Thyroid gland (tissue), 4 donors: ENCODE data around the gene HEG1.

ENCODE experiments used
- POLR2A ChIP-seq, 2 donors: fragments of 450-650 bp; IDR thresholded peaks; one replicate each; pipeline ENCODE4 v1.6.1; 2017; ENCODE audit warnings: antibody characterized with exemption in 2 of 2, mild to moderate bottlenecking in 2 of 2, moderate library complexity in 1 of 2
- TF ChIP-seq, protein P1 (sequence below), 6 experiments: fragments of 200-600 bp in 3 of 6; fragments of 450-650 bp in 3 of 6; sonication (generic) in 3 of 6; IDR thresholded peaks; one replicate each; pipeline ENCODE4 v1.5.1; 2016 to 2019; ENCODE audit warnings: antibody characterized with exemption in 6 of 6, mild to moderate bottlenecking in 2 of 6, inconsistent platforms in 1 of 6, moderate library complexity in 1 of 6

DNA sequence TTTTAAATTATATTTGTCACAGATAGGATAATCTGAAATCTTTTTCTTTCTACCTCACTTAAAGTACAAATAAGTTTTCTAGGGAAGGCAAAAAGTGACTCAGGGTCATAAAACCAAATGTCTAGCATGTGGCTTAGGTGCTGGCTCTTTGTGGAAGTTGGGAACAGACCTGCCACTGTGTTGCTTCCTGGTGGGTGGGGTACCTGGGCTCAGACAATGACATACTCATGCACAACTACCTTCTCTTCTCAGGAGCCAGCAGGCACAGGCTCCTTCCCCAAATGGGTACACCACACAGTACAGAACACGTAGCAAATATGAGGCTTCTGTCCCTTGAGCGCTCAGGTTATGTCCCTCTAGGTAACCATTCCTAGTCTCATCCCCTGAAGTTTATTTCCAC is 81.1 kb downstream of the HEG1 start:
- TF ChIP-seq, protein P1, sequence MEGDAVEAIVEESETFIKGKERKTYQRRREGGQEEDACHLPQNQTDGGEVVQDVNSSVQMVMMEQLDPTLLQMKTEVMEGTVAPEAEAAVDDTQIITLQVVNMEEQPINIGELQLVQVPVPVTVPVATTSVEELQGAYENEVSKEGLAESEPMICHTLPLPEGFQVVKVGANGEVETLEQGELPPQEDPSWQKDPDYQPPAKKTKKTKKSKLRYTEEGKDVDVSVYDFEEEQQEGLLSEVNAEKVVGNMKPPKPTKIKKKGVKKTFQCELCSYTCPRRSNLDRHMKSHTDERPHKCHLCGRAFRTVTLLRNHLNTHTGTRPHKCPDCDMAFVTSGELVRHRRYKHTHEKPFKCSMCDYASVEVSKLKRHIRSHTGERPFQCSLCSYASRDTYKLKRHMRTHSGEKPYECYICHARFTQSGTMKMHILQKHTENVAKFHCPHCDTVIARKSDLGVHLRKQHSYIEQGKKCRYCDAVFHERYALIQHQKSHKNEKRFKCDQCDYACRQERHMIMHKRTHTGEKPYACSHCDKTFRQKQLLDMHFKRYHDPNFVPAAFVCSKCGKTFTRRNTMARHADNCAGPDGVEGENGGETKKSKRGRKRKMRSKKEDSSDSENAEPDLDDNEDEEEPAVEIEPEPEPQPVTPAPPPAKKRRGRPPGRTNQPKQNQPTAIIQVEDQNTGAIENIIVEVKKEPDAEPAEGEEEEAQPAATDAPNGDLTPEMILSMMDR (IDR thresholded peaks at IDR 0.05), result no peak
- no peak for TF ChIP-seq POLR2A (IDR thresholded peaks at IDR 0.05)
